Measurements from ENCODE around the gene CCP110.

The CCP110 gene

DNA sequence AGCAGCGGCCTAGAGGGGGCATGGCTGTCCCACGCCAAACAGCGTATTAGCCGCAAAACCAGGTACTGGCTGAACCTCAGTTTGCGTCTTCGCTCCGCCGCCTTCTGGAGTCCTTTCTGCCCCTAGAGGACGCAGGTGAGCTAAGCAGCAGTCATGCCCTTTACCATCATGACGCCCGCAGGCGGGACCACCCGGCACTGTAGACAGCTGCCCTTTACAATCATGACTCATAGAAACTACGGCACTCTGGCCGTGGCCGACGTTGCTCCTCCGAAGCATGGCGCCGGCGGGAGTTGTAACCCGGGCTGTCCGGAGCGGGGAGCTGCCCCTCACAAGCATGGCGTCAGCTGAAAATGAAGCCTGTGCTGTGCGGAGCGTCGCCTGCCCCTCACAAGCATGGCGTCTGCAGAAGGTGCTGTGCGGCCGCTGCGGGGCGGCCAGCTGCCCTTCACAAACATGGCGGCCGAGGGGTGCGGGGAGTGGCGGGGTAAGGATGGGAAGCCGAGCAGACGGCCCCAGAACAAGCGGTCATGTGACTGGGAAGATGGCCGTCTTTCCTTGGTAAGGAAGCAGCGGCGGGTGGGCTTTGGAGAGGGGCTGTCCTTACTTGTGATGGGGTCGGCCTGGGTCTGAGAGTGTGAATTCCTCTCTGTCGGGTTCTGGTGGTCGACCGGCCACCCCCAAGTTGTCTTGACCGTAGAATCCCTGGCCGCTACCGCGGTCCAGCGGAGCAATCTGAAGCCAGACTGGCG is 31.6 kb downstream of the CCP110 start, which contains the start of gene VPS35L:
Gene VPS35L (plus strand): TSS at position 518 of the 752 bp plus-strand sequence. CDS start 27 bp downstream, at position 545.
- DNase-seq = peak; percentile 98 to 99 (median 99)

DNA sequence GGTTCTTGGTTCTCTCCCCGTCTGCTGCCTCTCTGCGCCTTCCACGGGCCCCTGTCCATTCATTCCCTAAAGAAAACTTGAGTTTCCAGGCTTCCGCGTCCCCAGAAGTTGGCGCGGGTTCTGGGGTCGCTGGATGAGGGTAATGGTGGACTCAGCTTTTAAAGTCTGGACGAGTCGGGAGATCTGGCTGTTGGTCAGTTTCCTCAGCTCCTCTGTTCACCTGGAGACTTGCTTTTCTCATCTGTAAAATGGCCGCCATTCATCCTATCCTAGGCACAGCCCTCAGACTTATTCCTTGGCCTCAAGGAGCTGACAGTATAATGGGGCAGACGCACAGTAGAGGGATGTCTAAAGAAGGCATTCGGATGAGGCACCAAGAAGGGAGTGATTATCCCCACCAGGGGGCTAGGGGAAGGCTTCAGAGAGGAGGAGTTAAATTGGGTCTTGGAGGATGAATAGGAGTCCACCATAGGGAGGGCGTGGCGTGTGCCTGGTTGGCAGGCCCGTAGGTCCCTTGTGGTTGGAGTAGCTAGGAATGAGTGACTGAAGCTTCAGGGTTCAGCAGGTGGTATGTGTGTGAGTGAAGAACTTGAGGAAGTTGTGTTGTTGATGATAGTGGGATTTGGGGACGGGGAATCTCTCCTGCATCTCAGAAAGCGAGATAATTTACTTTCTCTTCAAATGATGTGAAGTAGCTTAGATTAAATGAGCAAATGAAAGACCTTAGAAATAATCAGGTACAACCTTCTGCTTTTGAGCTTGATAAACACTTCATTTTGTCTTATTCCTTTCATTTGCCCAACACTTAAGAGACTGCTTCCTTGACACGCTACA is 32.4 kb downstream of the CCP110 start:
- peak; percentile 37 to 56 (median 46) for DNase-seq

DNA sequence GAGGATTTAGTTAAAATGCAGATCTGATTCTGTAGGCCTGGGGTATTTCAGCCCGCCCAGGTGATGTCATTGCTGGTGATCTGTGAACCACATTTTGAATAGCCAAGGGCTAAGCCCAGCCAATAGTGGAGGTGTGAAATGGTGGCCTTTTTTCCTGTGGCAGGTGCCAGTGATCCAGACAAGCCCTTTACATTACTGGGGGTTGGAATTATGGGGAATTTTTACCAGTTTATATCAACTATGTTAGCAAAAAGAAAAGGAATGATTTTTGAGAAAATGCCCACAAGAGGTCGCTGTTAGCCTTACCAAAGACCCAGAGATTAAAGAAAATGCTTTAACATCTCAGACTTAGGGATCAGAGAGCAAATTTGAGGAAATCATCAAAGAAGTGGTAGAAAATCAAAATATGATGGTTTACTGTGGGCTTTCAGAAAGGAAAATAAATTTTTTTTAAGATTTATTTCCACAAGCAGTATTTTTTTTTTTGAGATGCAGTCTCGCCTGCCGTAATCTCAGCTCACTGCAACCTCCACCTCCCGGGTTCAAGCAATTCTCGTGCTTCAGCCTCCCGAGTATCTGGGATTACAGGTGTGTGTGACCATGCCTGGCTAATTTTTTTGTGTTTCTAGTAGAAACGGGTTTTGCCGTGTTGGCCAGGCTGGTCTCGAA is 35.6 kb downstream of the CCP110 start:
- DNase-seq = peak; percentile 71 to 84 (median 74)

DNA sequence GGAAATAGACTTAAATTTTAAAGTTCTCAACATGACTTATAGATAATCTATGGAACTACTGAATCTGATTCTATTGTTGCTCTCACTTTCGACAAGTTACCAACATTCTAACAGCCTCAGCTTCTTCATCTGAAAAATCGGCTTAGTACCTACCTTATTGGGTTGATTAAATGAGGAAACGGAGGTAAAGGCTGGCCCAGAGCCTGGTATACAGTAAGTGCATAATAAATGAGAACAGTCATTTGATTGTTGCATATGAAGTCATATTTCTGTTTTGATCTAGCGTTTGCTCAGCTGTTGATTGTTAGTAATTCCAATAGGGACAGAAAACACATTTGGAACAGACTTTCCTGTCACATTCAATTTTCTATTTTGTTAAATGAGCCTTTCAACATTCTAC is 36.3 kb downstream of the CCP110 start:
- DNase-seq = no peak

DNA sequence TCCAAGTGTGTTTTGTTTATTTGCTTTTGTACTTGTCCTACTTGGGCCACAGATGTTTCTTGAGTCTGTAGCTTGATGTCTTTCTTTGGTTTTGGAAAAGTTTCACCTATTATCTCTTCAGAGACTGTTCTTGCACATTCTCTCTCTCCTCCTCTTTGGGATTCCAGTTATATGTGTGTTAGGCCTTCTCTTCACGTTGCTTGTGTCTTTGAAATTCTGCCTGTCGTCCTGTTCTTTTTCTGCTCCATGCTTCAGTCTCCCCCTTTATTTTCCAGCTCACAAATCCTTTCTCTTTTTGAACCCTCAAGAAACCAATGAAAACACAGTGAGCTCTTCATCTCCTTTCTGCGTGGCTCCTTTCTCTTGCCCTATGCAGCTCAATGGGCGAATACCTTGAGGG is 39.6 kb downstream of the CCP110 start:
- no peak for DNase-seq

DNA sequence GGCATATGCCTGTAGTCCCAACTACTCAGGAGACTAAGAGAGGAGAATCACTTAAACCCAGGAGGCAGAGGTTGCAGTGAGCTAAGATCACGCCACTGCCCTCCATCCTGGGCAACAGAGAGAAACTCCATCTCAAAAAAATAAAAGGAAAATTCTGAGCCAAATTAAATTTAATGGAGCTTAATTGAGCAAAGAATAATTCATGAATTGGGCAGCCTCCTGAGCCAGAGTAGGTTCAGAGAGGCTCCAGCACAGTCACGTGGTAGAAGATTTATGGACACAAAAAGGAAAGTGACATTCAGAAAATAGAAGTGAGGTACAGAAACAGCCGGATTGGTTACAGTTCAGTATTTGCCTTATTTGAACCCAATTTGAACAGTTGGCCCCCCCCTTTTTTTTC is 42.6 kb downstream of the CCP110 start:
- no peak for DNase-seq

DNA sequence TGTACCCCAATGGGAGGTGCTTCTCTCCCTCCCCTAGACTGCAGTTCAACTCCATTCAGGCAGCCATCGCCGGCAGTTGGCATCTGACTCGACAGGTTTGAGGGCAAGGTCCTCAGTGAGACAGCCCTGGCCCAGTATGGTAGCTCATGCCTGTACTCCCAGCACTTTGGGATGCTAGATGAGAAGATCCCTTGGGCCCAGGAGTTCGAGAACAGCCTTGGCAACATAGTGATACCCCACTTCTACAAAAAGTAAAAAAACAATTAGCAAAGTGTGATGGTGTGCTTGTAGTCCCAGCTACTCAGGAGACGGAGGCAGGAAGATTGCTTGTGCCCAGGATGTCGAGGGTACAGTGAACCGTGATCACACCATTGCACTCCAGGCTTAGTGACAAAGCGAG is 43.8 kb downstream of the CCP110 start:
- no peak for DNase-seq

DNA sequence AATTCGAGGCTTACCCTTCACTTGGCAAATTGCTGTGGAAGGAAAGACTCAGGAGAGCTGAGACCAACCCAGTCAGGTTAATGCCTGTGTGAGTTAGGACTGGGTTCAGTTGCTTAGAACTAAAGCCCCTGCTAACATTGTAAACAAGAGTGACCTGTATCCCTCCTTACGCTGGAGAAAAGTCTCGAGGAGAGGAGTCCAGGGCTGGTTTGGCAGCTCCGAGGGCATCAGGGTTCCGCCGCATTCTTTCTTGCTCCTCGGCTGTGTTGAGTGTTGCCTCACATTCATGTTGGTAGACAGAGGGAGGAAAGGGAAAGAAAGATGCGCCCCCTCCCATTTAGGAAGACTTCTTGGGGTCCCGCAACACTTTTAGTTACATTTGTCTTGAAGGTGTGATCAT is 50.3 kb downstream of the CCP110 start:
- DNase-seq = no peak

DNA sequence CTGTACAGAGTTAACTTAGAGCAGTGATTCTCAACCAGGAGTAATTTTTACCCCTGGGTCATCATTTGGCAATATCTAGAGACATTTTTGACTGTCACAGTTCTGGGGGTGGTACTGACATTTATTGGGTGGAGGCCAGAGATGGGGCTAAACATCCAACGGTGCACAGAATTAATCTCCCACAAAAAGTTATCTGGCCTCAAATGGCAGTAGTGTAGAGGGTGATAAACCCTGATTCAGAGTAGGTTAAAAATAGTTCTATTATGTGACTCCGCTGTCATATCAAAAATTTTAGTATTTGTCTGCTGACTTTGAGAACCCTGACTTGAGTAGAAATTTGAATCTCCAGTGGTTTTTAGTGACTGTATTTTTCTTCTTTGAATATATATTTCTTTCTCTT is 50.9 kb downstream of the CCP110 start:
- DNase-seq = no peak

DNA sequence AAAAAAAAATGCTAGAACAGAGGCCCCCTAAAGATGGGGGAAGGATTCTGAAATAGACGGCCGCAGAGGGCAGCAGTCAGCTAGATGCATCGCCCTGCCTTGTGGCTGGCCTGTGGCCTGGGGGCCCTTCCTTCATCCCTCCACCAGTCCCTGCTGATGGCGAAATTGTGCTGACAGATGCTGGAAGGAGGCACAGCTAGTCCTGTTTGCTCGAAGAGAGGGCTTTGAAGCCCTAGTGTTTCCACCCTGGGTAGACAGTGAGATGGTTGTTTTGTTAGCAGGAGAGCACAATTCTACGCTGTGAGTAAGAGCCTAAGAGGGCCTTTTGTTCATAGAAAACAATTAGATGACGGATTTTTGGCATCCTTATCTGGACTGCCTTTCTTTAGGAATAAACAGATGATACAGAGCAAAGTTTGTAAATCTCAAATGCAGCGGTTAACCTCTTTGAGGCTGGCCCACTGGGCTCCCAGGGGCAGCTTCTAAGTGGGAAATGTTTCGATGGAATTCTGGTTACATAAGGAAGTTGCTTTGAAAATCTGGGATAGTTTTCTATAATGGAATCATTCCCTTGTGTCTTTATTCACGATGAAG is 54.7 kb downstream of the CCP110 start:
- no peak for DNase-seq

DNA sequence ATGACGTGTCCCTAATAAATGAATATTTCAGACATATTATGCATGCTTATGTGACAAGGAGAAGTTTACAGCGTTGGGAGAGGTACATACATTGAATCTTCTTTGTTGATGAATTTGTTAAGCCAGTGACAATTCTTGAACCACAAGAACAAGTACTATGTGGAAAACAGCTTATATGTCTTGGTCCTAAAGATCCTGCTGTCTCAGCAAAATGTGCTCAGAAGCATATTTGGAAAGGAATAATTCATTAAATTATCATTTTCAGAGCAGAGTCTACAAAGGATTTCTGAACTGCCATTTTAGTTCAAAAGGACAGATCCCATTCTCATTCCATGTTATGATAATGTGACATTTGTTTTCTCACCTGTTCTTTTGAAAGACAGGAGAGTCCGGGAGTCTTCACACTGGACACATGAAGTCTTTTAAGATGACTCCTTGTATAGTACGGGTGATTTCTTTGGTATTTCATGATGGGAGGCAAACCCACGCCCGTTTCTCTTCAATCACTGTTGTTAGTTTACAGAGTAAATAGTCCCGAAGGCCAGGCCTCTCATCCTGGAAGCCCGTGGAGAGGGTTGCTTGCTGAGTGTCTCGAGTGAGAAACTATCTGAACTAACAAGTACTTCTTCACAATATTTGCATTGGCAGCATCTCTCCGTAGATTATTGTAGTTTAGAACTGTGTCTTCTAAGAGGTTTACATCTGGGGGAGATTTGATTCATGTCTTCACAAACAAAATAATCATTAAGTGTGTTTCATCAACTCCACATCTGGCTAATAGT is 58.5 kb downstream of the CCP110 start:
- DNase-seq = no peak

DNA sequence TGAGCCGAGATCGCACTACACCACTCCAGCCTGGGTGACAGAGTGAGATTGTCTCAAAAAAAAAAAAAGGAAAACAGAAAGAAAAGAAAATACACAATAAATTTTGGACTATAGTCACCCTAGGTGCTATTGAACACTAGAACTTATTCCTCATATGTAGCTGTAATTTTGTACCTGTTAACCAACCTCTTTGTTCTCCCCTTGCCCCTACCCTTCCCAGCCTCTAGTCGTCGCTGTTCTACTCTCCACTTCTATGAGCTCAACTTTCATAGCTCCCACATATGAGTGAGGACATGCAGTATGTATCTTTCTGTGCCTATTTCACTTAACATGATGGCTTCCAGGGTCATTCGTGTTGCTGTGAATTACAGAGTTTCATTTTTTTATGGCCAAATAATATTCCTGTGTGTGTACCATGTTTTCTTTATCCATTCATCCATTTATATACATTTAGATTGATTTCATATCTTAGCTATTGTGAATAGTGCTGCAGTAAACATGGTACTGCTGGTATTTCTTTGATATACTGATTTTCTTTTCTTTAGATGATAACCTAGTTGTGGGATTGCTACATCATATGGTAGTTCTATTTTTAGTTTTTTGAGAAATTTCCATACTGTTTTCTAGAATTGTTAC is 60.0 kb downstream of the CCP110 start:
- DNase-seq = peak; percentile 33 to 52 (median 44)

DNA sequence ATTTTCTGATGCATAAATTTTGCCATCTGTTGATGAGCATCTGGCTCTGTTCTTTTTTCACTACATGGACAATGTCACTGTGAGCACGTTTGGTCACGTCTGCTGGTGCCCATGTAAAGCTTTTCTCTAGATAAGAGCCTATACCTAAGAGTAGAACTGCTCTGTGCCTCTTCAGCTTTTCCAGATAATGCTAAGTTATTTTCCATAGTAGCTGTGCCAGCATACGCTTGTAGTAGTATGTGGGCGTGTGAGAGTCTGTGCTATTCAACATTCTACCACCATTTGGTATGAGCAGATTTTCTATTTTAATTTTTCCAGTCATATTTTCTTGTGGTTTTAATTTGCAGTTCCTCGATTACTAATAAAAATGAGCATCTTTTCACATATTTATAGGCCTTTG is 64.9 kb downstream of the CCP110 start:
- peak in 1 of 4 experiments; percentile 3 for DNase-seq

DNA sequence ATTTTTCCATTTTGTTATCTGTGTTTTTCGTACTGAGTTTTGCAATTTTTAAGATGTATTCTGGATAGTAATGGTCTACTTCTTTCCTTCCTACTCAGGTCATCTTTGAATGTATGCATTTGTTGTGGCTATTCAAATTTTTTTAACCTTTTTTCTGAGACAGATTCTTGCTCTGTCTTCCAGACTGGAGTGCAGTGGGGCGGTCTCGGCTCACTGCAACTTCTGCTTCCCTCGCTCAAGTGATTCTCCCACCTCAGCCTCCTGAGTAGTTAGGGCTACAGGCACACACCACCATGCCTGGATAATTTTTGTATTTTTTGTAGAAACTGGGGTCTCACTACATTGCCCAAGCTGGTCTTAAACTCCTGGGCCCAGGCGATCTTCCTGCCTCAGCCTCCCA is 65.4 kb downstream of the CCP110 start:
- DNase-seq = no peak

DNA sequence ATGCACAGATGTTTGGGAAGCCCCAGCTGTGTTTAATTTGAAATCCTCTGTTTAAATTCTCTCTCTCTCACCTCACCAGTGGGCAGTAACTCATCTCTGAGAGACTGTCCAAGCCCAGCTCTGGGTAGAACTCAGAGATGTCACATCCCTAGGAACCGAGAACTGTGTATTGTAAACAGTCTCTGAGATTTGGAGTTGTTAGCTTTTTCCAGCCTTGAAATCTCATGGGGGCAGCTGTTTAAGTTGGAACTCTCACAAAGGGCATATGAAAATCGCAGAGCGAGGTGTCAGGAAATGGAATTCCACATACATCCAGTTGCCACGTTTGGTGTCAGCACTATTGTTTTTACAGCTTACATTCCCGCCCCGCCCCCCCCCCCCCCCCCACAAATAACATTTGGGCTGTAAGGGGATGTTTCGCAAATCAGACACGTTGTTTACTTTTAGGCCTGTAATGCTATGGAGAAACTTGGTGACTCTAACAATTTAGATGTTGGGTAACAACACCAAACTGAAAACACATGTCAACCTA is 66.1 kb downstream of the CCP110 start:
- DNase-seq = peak in 3 of 4 experiments; percentile 6 to 16 (median 12)

DNA sequence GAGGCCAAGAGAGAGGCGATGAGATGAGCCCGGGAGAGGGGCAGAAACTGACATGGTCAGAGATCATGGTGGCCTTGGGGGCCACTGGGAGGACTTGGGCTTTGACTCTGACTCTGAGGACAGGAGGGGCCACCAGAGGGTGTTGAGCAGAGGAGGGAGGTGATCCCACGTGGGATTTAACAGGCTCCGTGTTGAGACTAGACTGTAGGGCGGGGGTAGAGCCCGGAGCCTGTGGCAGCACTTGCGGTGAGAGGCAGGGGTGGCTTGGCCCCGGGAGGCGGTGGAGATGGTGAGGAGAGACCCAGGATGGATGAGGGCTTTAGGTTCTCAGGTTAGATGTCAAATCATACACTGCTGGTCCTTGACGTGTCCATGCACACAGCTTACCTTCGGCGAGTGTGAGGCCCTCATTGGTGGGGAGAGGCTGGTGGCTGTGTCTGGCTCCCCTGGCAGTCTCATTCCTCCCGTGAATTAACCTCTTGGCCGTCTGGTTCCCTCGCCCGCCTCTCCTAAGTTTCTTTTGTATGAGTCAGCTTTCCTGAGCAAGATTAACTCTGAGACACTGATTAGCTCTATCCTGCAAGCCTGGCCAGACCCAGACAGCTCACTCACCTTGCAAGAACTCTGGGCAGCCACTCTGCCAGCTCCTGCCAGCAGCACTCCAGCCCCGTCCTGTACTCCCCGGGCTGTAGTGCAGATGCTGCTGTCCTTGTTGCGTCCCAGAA is 71.5 kb downstream of the CCP110 start:
- DNase-seq = no peak

DNA sequence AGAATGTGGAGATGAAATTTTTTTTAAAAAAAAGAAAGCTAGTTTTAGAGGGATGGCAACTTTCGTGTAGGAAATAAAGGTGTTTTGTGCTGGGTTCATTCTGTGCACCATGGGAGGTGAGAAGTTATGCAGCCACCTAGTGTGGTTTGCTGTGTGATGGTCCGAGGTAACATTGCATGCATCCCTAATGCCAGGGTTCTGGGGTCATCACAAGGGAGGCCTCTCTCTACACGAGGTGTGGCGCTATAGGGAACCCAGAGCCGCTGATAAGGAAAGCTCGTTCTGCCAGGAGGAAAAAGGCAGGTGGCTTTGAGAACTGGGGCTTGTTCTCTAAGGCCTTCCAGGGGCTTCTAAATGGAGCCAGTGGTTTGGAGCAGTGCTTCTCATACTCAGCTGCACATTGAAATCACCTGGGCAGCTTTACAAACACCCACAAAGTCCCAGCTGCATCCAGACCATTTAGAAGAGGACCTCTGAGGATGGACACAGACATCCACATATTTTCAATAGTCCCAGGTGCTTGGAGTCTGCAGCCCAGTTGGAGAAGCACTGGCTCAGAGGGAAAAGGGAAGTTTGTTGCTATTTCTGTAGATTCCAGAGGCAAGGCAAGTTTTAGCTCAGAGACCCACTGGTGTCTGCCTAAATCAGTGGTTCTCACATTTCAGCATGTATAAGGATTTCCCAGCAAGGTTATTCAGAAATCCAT is 75.2 kb downstream of the CCP110 start:
- DNase-seq = no peak

DNA sequence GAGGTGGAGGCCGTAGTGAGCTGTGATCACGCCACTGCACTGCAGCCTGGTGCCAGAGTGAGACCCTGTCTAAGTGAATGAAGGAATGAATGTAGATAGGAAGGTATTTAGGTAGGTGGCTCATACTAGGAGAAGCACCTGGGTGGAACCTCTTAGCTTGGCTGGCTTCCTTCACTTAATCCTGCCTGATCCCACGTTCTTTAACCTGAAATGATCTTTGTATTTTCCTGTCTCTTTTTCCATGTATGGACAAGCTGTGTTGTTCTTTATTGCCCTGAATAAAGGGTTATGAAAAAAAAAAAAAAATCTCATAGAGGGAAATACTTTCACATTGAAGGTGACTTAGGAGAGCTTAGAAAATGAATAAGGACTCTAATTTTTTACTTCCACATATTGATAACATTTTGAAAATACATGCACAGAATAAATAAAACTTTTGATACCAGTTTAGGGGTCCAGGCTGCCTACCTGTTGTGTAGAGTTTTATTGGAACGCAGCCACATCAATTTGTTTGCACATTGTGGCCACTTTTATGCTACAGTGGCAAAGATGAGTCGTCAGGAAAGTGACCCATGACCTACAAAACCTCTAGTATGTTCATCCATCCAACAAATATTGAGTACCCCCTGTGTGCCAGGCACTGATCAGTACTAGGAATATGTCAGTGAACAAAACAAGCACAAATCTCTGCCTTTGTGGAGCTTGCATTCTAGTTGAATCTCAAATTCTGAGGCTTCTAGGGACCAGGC is 76.4 kb downstream of the CCP110 start:
- DNase-seq = no peak
